Smooth muscle cell (in vitro differentiated cells): ENCODE measurements around the gene ANKRD50. TPM values are rescaled to one million over a fixed set of nuclear protein-coding genes. Genes with fewer than 3 reads are reported as not detected.

ENCODE experiments used
- DNase-seq: peaks from one replicate; lab custom pipeline; 2025; ENCODE audit not compliant: unreplicated experiment; lab: John Stamatoyannopoulos, UW
- H2AFZ ChIP-seq: fragments of 200-600 bp; sonication (generic); 2 replicates; pipeline ENCODE4 v1.6.0; 2016; ENCODE audit warnings: antibody characterized with exemption, low read depth, mild to moderate bottlenecking
- H3F3A ChIP-seq: fragments of 200-600 bp; sonication (generic); 2 replicates; pipeline ENCODE4 v1.6.0; 2017; ENCODE audit warnings: antibody characterized with exemption, low read depth
- H3K27ac ChIP-seq: fragments of 200-600 bp; sonication (generic); 2 replicates; pipeline ENCODE4 v1.5.1; 2016; ENCODE audit warnings: low read depth, mild to moderate bottlenecking
- H3K27me3 ChIP-seq: fragments of 200-600 bp; sonication (generic); 2 replicates; pipeline ENCODE4 v1.6.1; 2016; ENCODE audit warnings: low read depth, mild to moderate bottlenecking
- H3K36me3 ChIP-seq: fragments of 200-600 bp; sonication (generic); 2 replicates; pipeline ENCODE4 v1.5.1; 2016; ENCODE audit warnings: low read depth
- H3K4me1 ChIP-seq: fragments of 200-600 bp; sonication (generic); 2 replicates; pipeline ENCODE4 v1.5.1; 2016; ENCODE audit warnings: low read depth
- H3K4me2 ChIP-seq: fragments of 200-600 bp; sonication (generic); 2 replicates; pipeline ENCODE4 v1.6.0; 2016; ENCODE audit warnings: mild to moderate bottlenecking
- H3K4me3 ChIP-seq: fragments of 200-600 bp; sonication (generic); 2 replicates; pipeline ENCODE4 v1.5.1; 2016; ENCODE audit warnings: mild to moderate bottlenecking
- H3K79me2 ChIP-seq: fragments of 200-600 bp; sonication (generic); 2 replicates; pipeline ENCODE4 v1.6.0; 2016; ENCODE audit warnings: low read depth, mild to moderate bottlenecking
- H3K9ac ChIP-seq: fragments of 200-600 bp; sonication (generic); 2 replicates; pipeline ENCODE4 v1.6.0; 2016; ENCODE audit warnings: low read depth
- H3K9me3 ChIP-seq: fragments of 200-600 bp; sonication (generic); replicated peaks from 2 replicates; pipeline ENCODE4 v1.5.1; 2016; ENCODE audit warnings: low read depth
- H4K20me1 ChIP-seq: fragments of 200-600 bp; sonication (generic); 2 replicates; pipeline ENCODE4 v1.6.0; 2016; ENCODE audit warnings: low read depth
- CTCF ChIP-seq: fragments of 200-600 bp; sonication (generic); IDR thresholded peaks from 2 replicates; pipeline ENCODE4 v1.5.1; 2017; ENCODE audit warnings: borderline replicate concordance, mild to moderate bottlenecking, antibody characterized with exemption; ENCODE audit not compliant: insufficient read depth, poor library complexity, severe bottlenecking
- WGBS: methylation state at CpG from one replicate; pipeline ENCODE4 v1.1.7; 2016; ENCODE audit warnings: low lambda C conversion rate; 5-methylcytosine and 5-hydroxymethylcytosine counted together
- polyA plus RNA-seq: library from polyadenylated mRNA; unstranded; fragments of >200 nt; fragmentation: Nextera tagmentation; extraction: Ambion mirVana; gene quantifications from 2 replicates; pipeline ENCODE4 v1.2.1, GENCODE V29; 2016
- total RNA-seq: library from RNA; depleted of rRNA; stranded (reverse); fragments of >200 nt; gene quantifications from 2 replicates; pipeline ENCODE4 v1.2.3, GENCODE V29; 2014

Gene ANKRD50
- total and polyA plus RNA-seq, 2 experiments from 2014 or later: 6.0 to 31.1 TPM

DNA sequence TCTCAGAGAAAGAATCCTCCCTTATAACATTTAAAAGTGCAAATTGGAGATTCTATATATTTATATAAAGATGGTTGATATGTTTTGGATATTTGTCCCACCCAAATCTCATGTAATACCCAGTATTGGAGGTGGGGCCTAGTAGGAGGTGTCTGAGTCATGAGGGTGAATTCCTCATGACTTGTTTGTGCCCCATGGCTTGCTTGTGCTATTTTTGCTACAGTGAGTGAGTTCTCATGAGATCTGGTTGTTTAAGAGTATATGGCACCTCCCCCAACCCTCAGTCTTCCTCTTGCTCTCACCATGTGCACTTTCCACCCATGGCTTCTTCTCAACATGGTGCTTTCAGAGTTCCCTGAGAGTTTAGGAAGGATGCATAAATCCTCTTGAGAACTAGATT lies 9.5 kb upstream of the ANKRD50 start:
- Histone ChIP-seq H3K9me3 (no peaks in the 10 kb centered on the region), H3K27me3 (no peaks in the 10 kb centered on the region), H3K4me3 (no peak overlapping the region), H3K4me2 (no peak overlapping the region), H3K4me1 (no peaks in the 10 kb centered on the region), H3F3A (no peaks in the 10 kb centered on the region), H4K20me1 (no peaks in the 10 kb centered on the region), H3K36me3 (no peaks in the 10 kb centered on the region), H3K27ac (no peak overlapping the region), H3K79me2 (no peaks in the 10 kb centered on the region), H2AFZ (no peak overlapping the region), H3K9ac (no peak overlapping the region)
- DNase-seq: no peak
- no peak for TF ChIP-seq CTCF

DNA sequence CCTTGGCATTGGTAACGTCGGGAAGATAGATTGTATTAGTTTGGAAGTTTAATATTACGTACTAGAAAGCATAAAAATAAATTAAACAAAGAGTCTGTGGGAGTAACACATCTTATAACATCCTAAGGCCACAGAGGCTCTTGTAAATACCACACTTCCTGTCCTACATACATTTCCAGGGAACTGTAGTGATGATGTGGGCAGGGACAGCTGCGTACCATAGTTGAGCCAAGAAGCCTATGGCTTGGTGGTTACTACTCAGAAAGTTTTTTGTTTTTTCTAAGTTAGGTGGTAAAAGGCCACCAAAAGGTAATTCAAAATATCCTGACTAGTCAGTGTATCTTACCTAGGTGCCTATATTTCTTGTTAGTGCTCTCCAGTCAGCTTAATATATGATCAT lies 4.6 kb upstream of the ANKRD50 start:
- peak overlapping the region; percentile 63 for H2AFZ ChIP-seq
- 81% methylated on average over 4 of the region's 4 CpGs for WGBS
- no peaks in the 10 kb centered on the region for H3K9me3 ChIP-seq
- peaks cover 8% of the 10 kb centered on the region for H3K4me1 ChIP-seq
- no peaks in the 10 kb centered on the region for H3K79me2 ChIP-seq
- TF ChIP-seq CTCF: no peak
- DNase-seq: no peak
- no peak overlapping the region for H3K4me2 ChIP-seq
- no peaks in the 10 kb centered on the region for H3F3A ChIP-seq
- H4K20me1 ChIP-seq: no peaks in the 10 kb centered on the region
- no peaks in the 10 kb centered on the region for H3K27me3 ChIP-seq
- no peak overlapping the region for H3K27ac ChIP-seq
- H3K4me3 ChIP-seq: no peak overlapping the region
- H3K9ac ChIP-seq: no peak overlapping the region
- no peaks in the 10 kb centered on the region for H3K36me3 ChIP-seq

- Histone ChIP-seq H4K20me1 (peaks cover 33% of the 10 kb centered on the region), H3K4me3 (peak overlapping the region; percentile 76), H3K9ac (peak overlapping the region; percentile 95), H3K27me3 (no peaks in the 10 kb centered on the region), H3K4me1 (peaks cover 35% of the 10 kb centered on the region), H3K9me3 (no peaks in the 10 kb centered on the region), H3K36me3 (no peaks in the 10 kb centered on the region), H2AFZ (peak overlapping the region; percentile 97), H3F3A (no peaks in the 10 kb centered on the region), H3K79me2 (peaks cover 32% of the 10 kb centered on the region), H3K4me2 (peak overlapping the region; percentile 89), H3K27ac (peak overlapping the region; percentile 98)
- peak; percentile 33 for DNase-seq
- peak; percentile 30 for TF ChIP-seq CTCF
- under 1% methylated on average over 12 of the region's 12 CpGs for WGBS
These were observed 657 bp upstream of the ANKRD50 start for GRCh38 chr4:124713185-124713592.
